H9 (cell line): Measurements from ENCODE around the gene FGD5. TPM values are rescaled to one million over a fixed set of nuclear protein-coding genes. Genes with fewer than 3 reads are reported as not detected.

Experiments used
- DNase-seq: peaks from one replicate; pipeline ENCODE4 v3.0.0-alpha.2; 2017
- H2AFZ ChIP-seq: one replicate; pipeline ENCODE4 v1.6.1; 2013; ENCODE audit warnings: mild to moderate bottlenecking, low read length, control low read depth, moderate library complexity
- H2AK5ac ChIP-seq: 2 replicates; pipeline ENCODE4 v1.6.1; 2013; ENCODE audit warnings: low read length, control low read depth, mixed read lengths; ENCODE audit not compliant: insufficient read length
- H2BK120ac ChIP-seq: one replicate; pipeline ENCODE4 v1.6.1; 2013; ENCODE audit warnings: low read depth, mild to moderate bottlenecking, low read length, control low read depth, inconsistent platforms; ENCODE audit not compliant: poor library complexity, severe bottlenecking
- H2BK12ac ChIP-seq: 2 replicates; pipeline ENCODE4 v1.6.1; 2013; ENCODE audit warnings: low read length, control low read depth, mixed read lengths, low read depth; ENCODE audit not compliant: insufficient read length
- H2BK15ac ChIP-seq: 2 replicates; pipeline ENCODE4 v1.6.1; 2013; ENCODE audit warnings: low read depth, low read length, control low read depth
- H2BK20ac ChIP-seq: one replicate; pipeline ENCODE4 v1.6.1; 2013; ENCODE audit warnings: low read depth, mild to moderate bottlenecking, low read length, control low read depth, inconsistent platforms; ENCODE audit not compliant: poor library complexity, severe bottlenecking
- H2BK5ac ChIP-seq: 2 replicates; pipeline ENCODE4 v1.6.1; 2013; ENCODE audit warnings: low read length, control low read depth, mixed read lengths; ENCODE audit not compliant: insufficient read length
- H3K14ac ChIP-seq: 2 replicates; pipeline ENCODE4 v1.6.1; 2013; ENCODE audit warnings: low read length, control low read depth; ENCODE audit not compliant: insufficient read depth
- H3K18ac ChIP-seq: 2 replicates; pipeline ENCODE4 v1.6.1; 2013; ENCODE audit warnings: low read depth, mild to moderate bottlenecking, mixed read lengths, low read length, control low read depth; ENCODE audit not compliant: insufficient read length
- H3K23ac ChIP-seq: 2 replicates; pipeline ENCODE4 v1.6.1; 2013; ENCODE audit warnings: low read length, control low read depth, mixed read lengths, low read depth; ENCODE audit not compliant: insufficient read length
- H3K23me2 ChIP-seq: 2 replicates; pipeline ENCODE4 v1.6.1; 2013; ENCODE audit warnings: low read depth, mild to moderate bottlenecking, mixed read lengths, low read length, control low read depth; ENCODE audit not compliant: insufficient read length, poor library complexity, severe bottlenecking
- H3K27ac ChIP-seq: 2 replicates; pipeline ENCODE4 v1.5.1; 2013; ENCODE audit warnings: low read length, control low read depth, mixed read lengths, low read depth; ENCODE audit not compliant: insufficient read length
- H3K27me3 ChIP-seq: 2 replicates; pipeline ENCODE4 v1.6.1; 2013; ENCODE audit warnings: low read length, control low read depth, inconsistent platforms; ENCODE audit not compliant: insufficient read depth
- H3K4ac ChIP-seq: 2 replicates; pipeline ENCODE4 v1.6.1; 2013; ENCODE audit warnings: low read depth, mild to moderate bottlenecking, control low read depth, inconsistent platforms, low read length, moderate library complexity
- H3K4me1 ChIP-seq: 2 replicates; pipeline ENCODE4 v1.6.1; 2013; ENCODE audit warnings: low read length, control low read depth, inconsistent platforms; ENCODE audit not compliant: insufficient read depth
- H3K4me2 ChIP-seq: 2 replicates; pipeline ENCODE4 v1.6.1; 2013; ENCODE audit warnings: low read length, control low read depth, mixed read lengths; ENCODE audit not compliant: insufficient read length, insufficient read depth
- H3K56ac ChIP-seq: 2 replicates; pipeline ENCODE4 v1.6.1; 2013; ENCODE audit warnings: low read depth, mild to moderate bottlenecking, mixed read lengths, low read length, control low read depth; ENCODE audit not compliant: insufficient read length
- H3K79me1 ChIP-seq: 2 replicates; pipeline ENCODE4 v1.6.1; 2013; ENCODE audit warnings: low read depth, mild to moderate bottlenecking, moderate library complexity, low read length, control low read depth, inconsistent platforms; ENCODE audit not compliant: insufficient read depth, poor library complexity, severe bottlenecking
- H3K79me2 ChIP-seq: 2 replicates; pipeline ENCODE4 v1.6.1; 2013; ENCODE audit warnings: low read length, control low read depth, inconsistent platforms; ENCODE audit not compliant: insufficient read depth
- H3K9ac ChIP-seq: 2 replicates; pipeline ENCODE4 v1.6.1; 2013; ENCODE audit warnings: low read length, control low read depth, mixed read lengths; ENCODE audit not compliant: insufficient read length; ENCODE audit errors: extremely low read depth
- H3K9me3 ChIP-seq: one replicate; pipeline ENCODE4 v1.6.1; 2013; ENCODE audit warnings: low read depth, low read length, inconsistent platforms; ENCODE audit not compliant: control insufficient read depth
- H3T11ph ChIP-seq: one replicate; pipeline ENCODE4 v1.6.1; 2013; ENCODE audit warnings: mild to moderate bottlenecking, low read length, control low read depth, inconsistent platforms
- H4K20me1 ChIP-seq: one replicate; pipeline ENCODE4 v1.6.1; 2013; ENCODE audit not compliant: control insufficient read depth, insufficient read length, insufficient read depth
- H4K5ac ChIP-seq: 2 replicates; pipeline ENCODE4 v1.6.1; 2013; ENCODE audit warnings: low read depth, mild to moderate bottlenecking, mixed read lengths, low read length, control low read depth; ENCODE audit not compliant: insufficient read length
- H4K8ac ChIP-seq: replicated peaks from 2 replicates; pipeline ENCODE4 v1.6.1; 2013; ENCODE audit warnings: low read length, control low read depth, mixed read lengths, low read depth; ENCODE audit not compliant: insufficient read length
- H4K91ac ChIP-seq: 2 replicates; pipeline ENCODE4 v1.6.1; 2013; ENCODE audit warnings: low read depth, mild to moderate bottlenecking, moderate library complexity, mixed read lengths, low read length, control low read depth; ENCODE audit not compliant: insufficient read length
- H3K27ac Mint-ChIP-seq, 3 experiments: 2 replicates in 2 of 3; 3 replicates in 1 of 3; pipeline ENCODE4 v1.8.0; 2020 to 2021; ENCODE audit warnings: mixed read lengths in 3 of 3, mild to moderate bottlenecking in 1 of 3, moderate library complexity in 1 of 3
- H3K27me3 Mint-ChIP-seq: 2 replicates; pipeline ENCODE4 v1.8.0; 2021; ENCODE audit warnings: low read depth, mild to moderate bottlenecking, moderate library complexity, mixed read lengths
- H3K36me3 Mint-ChIP-seq, 3 experiments: 2 replicates in 2 of 3; 3 replicates in 1 of 3; pipeline ENCODE4 v1.8.0; 2020 to 2021; ENCODE audit warnings: low read depth in 3 of 3, mixed read lengths in 3 of 3; ENCODE audit not compliant: insufficient read depth in 1 of 3
- H3K4me1 Mint-ChIP-seq, 2 experiments: 2 replicates each; pipeline ENCODE4 v1.8.0; 2020; ENCODE audit warnings: mixed read lengths in 2 of 2
- H3K4me3 Mint-ChIP-seq, 2 experiments: 2 replicates in 1 of 2; 3 replicates in 1 of 2; pipeline ENCODE4 v1.8.0; 2020 to 2021; ENCODE audit warnings: mild to moderate bottlenecking in 2 of 2, mixed read lengths in 2 of 2, moderate library complexity in 1 of 2
- H3K9me3 Mint-ChIP-seq, 2 experiments: 2 replicates in 1 of 2; 3 replicates in 1 of 2; pipeline ENCODE4 v1.8.0; 2020; ENCODE audit warnings: mild to moderate bottlenecking in 2 of 2, mixed read lengths in 2 of 2, moderate library complexity in 1 of 2
- WGBS: extraction: QIAGEN DNeasy Blood & Tissue Kit; methylation state at CpG from one replicate; pipeline ENCODE4 v1.1.7; 2013; ENCODE audit warnings: missing lambda C conversion rate, low lambda C conversion rate, mixed read lengths; ENCODE audit not compliant: insufficient read length; ENCODE audit errors: extremely low coverage; 5-methylcytosine and 5-hydroxymethylcytosine counted together
- total RNA-seq: library from RNA; stranded (reverse); gene quantifications from 2 replicates; pipeline ENCODE4 v1.2.1, GENCODE V29; 2021
- TF ChIP-seq, protein P1 (sequence below): fragments of 200-600 bp; sonication (generic); conservative IDR thresholded peaks from 3 replicates; pipeline ENCODE4 v1.8.0; 2021; ENCODE audit warnings: antibody characterized with exemption, mild to moderate bottlenecking

The FGD5 gene
- total RNA-seq, 1 experiment from 2014 or later = 7.8 TPM

DNA sequence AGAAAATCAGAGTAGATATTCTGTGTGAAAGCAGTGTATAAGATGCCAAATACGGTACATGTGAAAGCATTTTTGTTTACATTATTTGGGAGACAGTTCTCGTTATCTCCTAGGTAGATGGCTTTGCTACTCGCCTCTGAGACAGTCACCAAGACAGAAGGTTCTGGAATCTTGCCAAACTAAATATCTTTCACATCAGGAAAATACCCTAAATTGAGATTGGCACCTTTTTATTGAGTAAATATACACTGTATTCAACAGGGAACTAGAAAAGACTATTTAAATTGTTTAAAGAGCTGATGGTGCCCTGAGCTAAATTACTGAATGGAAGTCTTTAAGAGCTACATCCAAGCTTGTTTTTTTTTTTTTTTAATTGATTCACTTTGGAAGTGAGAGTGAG lies 3.4 kb downstream of the FGD5 start:
- Mint-ChIP-seq H3K4me3 (no peak overlapping the region), H3K36me3 (peaks cover 6 to 16% (median 10%) of the 10 kb centered on the region in 3 experiments; a peak in 6 of 7 replicates), H3K9me3 (no peaks in the 10 kb centered on the region), H3K4me1 (peaks cover 14 to 20% of the 10 kb centered on the region in 2 experiments), H3K27me3 (peaks cover 4% of the 10 kb centered on the region; the same call in 1 of the 2 replicates), H3K27ac (no peak overlapping the region)
- Histone ChIP-seq H3K18ac (no peak overlapping the region), H3K56ac (no peak overlapping the region), H2BK5ac (no peak overlapping the region), H4K91ac (no peak overlapping the region), H4K8ac (no peak overlapping the region), H2BK15ac (no peak overlapping the region), H3K14ac (no peak overlapping the region), H2BK12ac (no peak overlapping the region), H2BK120ac (no peak overlapping the region), H2AK5ac (no peak overlapping the region), H3T11ph (no peak overlapping the region), H3K23me2 (no peaks in the 10 kb centered on the region), H3K9me3 (no peaks in the 10 kb centered on the region), H3K4me1 (no peaks in the 10 kb centered on the region; the same call in 1 of the 2 replicates), H2AFZ (no peak overlapping the region), H3K4ac (no peak overlapping the region), H2BK20ac (no peak overlapping the region), H3K9ac (no peak overlapping the region), H4K5ac (no peak overlapping the region), H4K20me1 (no peaks in the 10 kb centered on the region), H3K27ac (no peak overlapping the region), H3K4me2 (no peak overlapping the region), H3K27me3 (no peaks in the 10 kb centered on the region), H3K23ac (no peak overlapping the region), H3K79me1 (no peaks in the 10 kb centered on the region), H3K79me2 (no peaks in the 10 kb centered on the region)
- TF ChIP-seq, protein P1, sequence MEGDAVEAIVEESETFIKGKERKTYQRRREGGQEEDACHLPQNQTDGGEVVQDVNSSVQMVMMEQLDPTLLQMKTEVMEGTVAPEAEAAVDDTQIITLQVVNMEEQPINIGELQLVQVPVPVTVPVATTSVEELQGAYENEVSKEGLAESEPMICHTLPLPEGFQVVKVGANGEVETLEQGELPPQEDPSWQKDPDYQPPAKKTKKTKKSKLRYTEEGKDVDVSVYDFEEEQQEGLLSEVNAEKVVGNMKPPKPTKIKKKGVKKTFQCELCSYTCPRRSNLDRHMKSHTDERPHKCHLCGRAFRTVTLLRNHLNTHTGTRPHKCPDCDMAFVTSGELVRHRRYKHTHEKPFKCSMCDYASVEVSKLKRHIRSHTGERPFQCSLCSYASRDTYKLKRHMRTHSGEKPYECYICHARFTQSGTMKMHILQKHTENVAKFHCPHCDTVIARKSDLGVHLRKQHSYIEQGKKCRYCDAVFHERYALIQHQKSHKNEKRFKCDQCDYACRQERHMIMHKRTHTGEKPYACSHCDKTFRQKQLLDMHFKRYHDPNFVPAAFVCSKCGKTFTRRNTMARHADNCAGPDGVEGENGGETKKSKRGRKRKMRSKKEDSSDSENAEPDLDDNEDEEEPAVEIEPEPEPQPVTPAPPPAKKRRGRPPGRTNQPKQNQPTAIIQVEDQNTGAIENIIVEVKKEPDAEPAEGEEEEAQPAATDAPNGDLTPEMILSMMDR = no peak
- no CpG with 5 or more reads among the region's 3 CpGs for WGBS
- no peak for DNase-seq
